HepG2 (cell line): ENCODE results near the gene STK10. TPM values are rescaled to one million over a fixed set of nuclear protein-coding genes. Genes with fewer than 3 reads are reported as not detected.

ENCODE experiments used
- ATAC-seq: fragments of 200-7000 bp; cut with Tn5 transposase; 3 replicates; pipeline ENCODE4 v1.9.1; 2020; ENCODE audit warnings: mild to moderate bottlenecking, moderate library complexity
- BruUV-seq: library from RNA; stranded (reverse); fragments of 400-500 nt; replicated peaks from 2 replicates; lab custom pipeline; 2021; lab: Mats Ljungman, UMichigan
- CTCF ChIA-PET: fragments of 300-600 bp; formaldehyde crosslinking; extraction: SDS; loops from one replicate; lab custom pipeline; 2021; ENCODE audit warnings: low total read pairs, inconsistent platforms, low intra/inter-chr PET ratio; lab: Yijun Ruan, JAX
- POLR2A ChIA-PET: fragments of 350-600 bp; sonication (Branson Sonifier 250); formaldehyde crosslinking; loops from one replicate; lab custom pipeline; 2020; ENCODE audit warnings: antibody characterized with exemption, inconsistent platforms; lab: Yijun Ruan, JAX
- DNase-seq: peaks from one replicate; pipeline ENCODE4 v3.0.0-alpha.2; 2015; ENCODE audit warnings: low spot score
- FAIRE-seq: peaks from 3 replicates; lab custom pipeline; 2011; peaks lifted over from hg19 to GRCh38; lab: Jason Lieb, UNC
- H2AFZ ChIP-seq: one replicate; pipeline ENCODE4 v1.6.1; 2011; ENCODE audit warnings: low read length, inconsistent platforms
- H3K27ac ChIP-seq: fragments of 300-600 bp; 3 replicates; pipeline ENCODE4 v1.8.0; 2011; ENCODE audit warnings: mixed run types, mild to moderate bottlenecking, mixed read lengths, low read length, inconsistent platforms; ENCODE audit not compliant: insufficient read depth; ENCODE audit errors: extremely low read length
- H3K27me3 ChIP-seq, 2 experiments: fragments of 200-600 bp in 1 of 2; 2 replicates in 1 of 2; 3 replicates in 1 of 2; pipeline versions ENCODE4 v1.6.0 to v1.8.0; 2011; ENCODE audit warnings: low read length in 2 of 2, mild to moderate bottlenecking in 2 of 2, moderate library complexity in 2 of 2, inconsistent platforms in 1 of 2; ENCODE audit not compliant: insufficient read depth in 2 of 2, control insufficient read depth in 1 of 2
- H3K36me3 ChIP-seq, 2 experiments: fragments of 200-600 bp in 1 of 2; replicated peaks in 1 of 2; 2 replicates in 1 of 2; 3 replicates in 1 of 2; pipeline versions ENCODE4 v1.5.1 to v1.8.0; 2011; ENCODE audit warnings: low read length in 2 of 2, inconsistent platforms in 1 of 2; ENCODE audit not compliant: insufficient read depth in 2 of 2, control insufficient read depth in 1 of 2
- H3K4me1 ChIP-seq: 2 replicates; pipeline ENCODE4 v1.5.1; 2012; ENCODE audit warnings: low read length, inconsistent platforms; ENCODE audit not compliant: insufficient read depth
- H3K4me2 ChIP-seq: 2 replicates; pipeline ENCODE4 v1.6.0; 2011; ENCODE audit warnings: low read depth, low read length, inconsistent platforms
- H3K4me3 ChIP-seq, 3 experiments: fragments of 200-600 bp in 1 of 3; sonication (generic), shearing (Covaris generic) in 1 of 3; replicated peaks in 1 of 3; 2 replicates each; pipeline ENCODE4 v1.5.1; 2011 to 2016; ENCODE audit warnings: low read length in 3 of 3, inconsistent platforms in 2 of 3, low read depth in 2 of 3, mild to moderate bottlenecking in 2 of 3, control low read depth in 1 of 3, mixed read lengths in 1 of 3; ENCODE audit not compliant: insufficient read depth in 1 of 3
- H3K79me2 ChIP-seq: one replicate; pipeline ENCODE4 v1.6.1; 2011; ENCODE audit warnings: low read length, inconsistent platforms; ENCODE audit not compliant: insufficient read depth
- H3K9ac ChIP-seq: 2 replicates; pipeline ENCODE4 v1.6.0; 2011; ENCODE audit warnings: mild to moderate bottlenecking, low read depth, low read length, inconsistent platforms; ENCODE audit not compliant: insufficient read depth
- H3K9me3 ChIP-seq: 2 replicates; pipeline ENCODE4 v1.5.1; 2012; ENCODE audit warnings: mild to moderate bottlenecking, low read length
- H4K20me1 ChIP-seq: 2 replicates; pipeline ENCODE4 v1.6.0; 2011; ENCODE audit warnings: inconsistent platforms, mild to moderate bottlenecking, low read length, moderate library complexity; ENCODE audit not compliant: insufficient read depth
- ATF5 ChIP-seq: sonication (generic); formaldehyde crosslinking; IDR thresholded peaks from 2 replicates; pipeline ENCODE4 v1.4.0; 2020; ENCODE audit warnings: mild to moderate bottlenecking, low read depth, missing genetic modification reagents
- DMTF1 ChIP-seq: sonication (generic); formaldehyde crosslinking; IDR thresholded peaks from 2 replicates; pipeline ENCODE4 v1.4.0; 2020; ENCODE audit warnings: mild to moderate bottlenecking, missing genetic modification reagents
- GPN1 ChIP-seq: sonication (generic); formaldehyde crosslinking; IDR thresholded peaks from 2 replicates; pipeline ENCODE4 v1.5.1; 2020; ENCODE audit warnings: missing genetic modification reagents, borderline replicate concordance
- MXI1 ChIP-seq: IDR thresholded peaks from 3 replicates; pipeline ENCODE4 v1.6.1; 2012; ENCODE audit warnings: low read depth, low read length, inconsistent platforms, borderline replicate concordance
- TEAD3 ChIP-seq: optimal IDR thresholded peaks from 2 replicates; pipeline ENCODE3; 2016; ENCODE audit warnings: borderline replicate concordance
- UBTF ChIP-seq: sonication (generic); formaldehyde crosslinking; IDR thresholded peaks from 2 replicates; pipeline ENCODE4 v1.4.0; 2020; ENCODE audit warnings: mild to moderate bottlenecking, missing genetic modification reagents
- ZNF20 ChIP-seq: sonication (generic); formaldehyde crosslinking; IDR thresholded peaks from 2 replicates; pipeline ENCODE4 v1.4.0; 2020; ENCODE audit warnings: mild to moderate bottlenecking, moderate library complexity, missing genetic modification reagents
- ZNF441 ChIP-seq: sonication (generic); formaldehyde crosslinking; IDR thresholded peaks from 2 replicates; pipeline ENCODE4 v1.7.0; 2021; ENCODE audit warnings: missing genetic modification reagents, borderline replicate concordance
- ZNF513 ChIP-seq: sonication (generic); formaldehyde crosslinking; conservative IDR thresholded peaks from 2 replicates; pipeline ENCODE4 v1.5.0; 2020; ENCODE audit warnings: missing genetic modification reagents
- ZNF556 ChIP-seq: sonication (generic); formaldehyde crosslinking; IDR thresholded peaks from 2 replicates; pipeline ENCODE4 v1.4.0; 2020; ENCODE audit warnings: mild to moderate bottlenecking, missing genetic modification reagents, borderline replicate concordance
- ZNF574 ChIP-seq: sonication (generic); formaldehyde crosslinking; IDR thresholded peaks from 2 replicates; pipeline ENCODE4 v1.4.0; 2020; ENCODE audit warnings: missing genetic modification reagents
- ZNF629 ChIP-seq: sonication (generic); formaldehyde crosslinking; conservative IDR thresholded peaks from 2 replicates; pipeline ENCODE4 v1.5.0; 2020; ENCODE audit warnings: missing genetic modification reagents
- ZNF749 ChIP-seq: sonication (generic); formaldehyde crosslinking; IDR thresholded peaks from 2 replicates; pipeline ENCODE4 v1.8.0; 2022; ENCODE audit warnings: mild to moderate bottlenecking, missing genetic modification reagents, moderate library complexity, borderline replicate concordance
- ZNF75D ChIP-seq: sonication (generic); formaldehyde crosslinking; IDR thresholded peaks from 2 replicates; pipeline ENCODE4 v1.8.1; 2023; ENCODE audit warnings: missing genetic modification reagents, mild to moderate bottlenecking, borderline replicate concordance
- WGBS: methylation state at CpG from one replicate; pipeline ENCODE4 v1.1.6; 2017; ENCODE audit warnings: low lambda C conversion rate; 5-methylcytosine and 5-hydroxymethylcytosine counted together
- in situ Hi-C: cut with HindIII; loops from 2 replicates; pipeline ENCODE4 v1.10.0; 2017; ENCODE audit warnings: low pct_unique_long_range_greater_than_20kb; ENCODE audit not compliant: extremely low pct_ligation_motif_present
- intact Hi-C: fragments of 100-400 bp; cut with micrococcal nuclease; formaldehyde crosslinking; loops from one replicate; pipeline ENCODE4 v1.10.0; 2022; ENCODE audit not compliant: unreplicated experiment
- polyA plus RNA-seq, 8 experiments: library from polyadenylated mRNA; depleted of rRNA in 3 of 8; stranded (reverse) in 7 of 8; unstranded in 1 of 8; fragments of >200 nt; fragmentation: Illumina TruSeq in 4 of 8; extraction: Trizol in 4 of 8; gene quantifications; 2 replicates each; pipeline versions ENCODE4 v1.2.1 to v1.2.3, GENCODE V29; 2011 to 2016; ENCODE audit warnings: low read depth in 4 of 8, missing spikeins in 1 of 8, mixed read lengths in 1 of 8; ENCODE audit not compliant: insufficient read depth in 1 of 8
- total RNA-seq, 5 experiments: library from RNA; depleted of rRNA; stranded (reverse); fragments of >200 nt; fragmentation: Illumina TruSeq; extraction: Trizol; gene quantifications; 2 replicates each; pipeline ENCODE4 v1.2.3, GENCODE V29; 2016; ENCODE audit warnings: low read depth in 1 of 5

STK10 gene
- total and polyA plus RNA-seq, 2 of the 13 experiments (the other 11 are each of a cell fraction or from before 2014, with no cell fraction given) = 7.0 to 7.2 TPM

- TF ChIP-seq UBTF (CRISPR knock-in tag) (no peak), ZNF574 (CRISPR knock-in tag) (no peak), ZNF20 (CRISPR knock-in tag) (no peak), ZNF749 (CRISPR knock-in tag) (no peak), TEAD3 (CRISPR knock-in tag) (no peak), ZNF441 (no peak)
- TF ChIP-seq, all 625 proteins: peak for 0
Measured at GRCh38 chr5:172141949-172142319, 46.1 kb downstream of the STK10 start (continued).

GRCh38 chr5:172140866-172141265, 47.2 kb downstream of the STK10 start:
- Histone ChIP-seq H3K4me2 (no peak overlapping the region), H3K9me3 (no peaks in the 10 kb centered on the region), H4K20me1 (no peaks in the 10 kb centered on the region), H3K4me1 (peaks cover 40% of the 10 kb centered on the region), H3K27ac (no peak overlapping the region), H3K27me3 (no peaks in the 10 kb centered on the region), H3K9ac (no peak overlapping the region), H3K4me3 (no peak overlapping the region), H3K36me3 (no peaks in the 10 kb centered on the region), H3K79me2 (no peaks in the 10 kb centered on the region), H2AFZ (no peak overlapping the region)
- BruUV-seq = no TSS peak
- POLR2A ChIA-PET = no interaction called here
- FAIRE-seq = no peak
- in situ Hi-C loops = no loop called here
- 95% methylated on average over 6 of the region's 6 CpGs for WGBS
- intact Hi-C loops = no loop called here
- CTCF ChIA-PET = no interaction called here
- no peak for DNase-seq
- ATAC-seq = no peak
- TF ChIP-seq ZNF556 (no peak), ZNF75D (CRISPR knock-in tag) (no peak), ATF5 (CRISPR knock-in tag) (no peak), ZNF513 (CRISPR knock-in tag) (no peak), ZNF629 (CRISPR knock-in tag) (no peak), MXI1 (no peak), DMTF1 (CRISPR knock-in tag) (no peak), GPN1 (CRISPR knock-in tag) (no peak)
